Parathyroid adenoma (tissue), 2 donors: ENCODE measurements around the gene PALLD.

Experiments
- H2AFZ ChIP-seq: fragments of 300-600 bp; sonication (generic); one replicate; pipeline ENCODE4 v1.7.0; 2017; ENCODE audit warnings: antibody characterized with exemption, mild to moderate bottlenecking
- H3K27ac ChIP-seq: fragments of 300-600 bp; sonication (generic); one replicate; pipeline ENCODE4 v1.7.0; 2017
- H3K27me3 ChIP-seq: fragments of 300-600 bp; sonication (generic); one replicate; pipeline ENCODE4 v1.7.0; 2017; ENCODE audit warnings: low read length; ENCODE audit not compliant: control insufficient read depth, insufficient read depth
- H3K36me3 ChIP-seq: fragments of 300-600 bp; sonication (generic); one replicate; pipeline ENCODE4 v1.7.0; 2017; ENCODE audit warnings: low read length; ENCODE audit not compliant: control insufficient read depth, insufficient read depth
- H3K4me1 ChIP-seq: fragments of 300-600 bp; sonication (generic); one replicate; pipeline ENCODE4 v1.7.0; 2017; ENCODE audit warnings: control low read depth
- H3K4me2 ChIP-seq: fragments of 300-600 bp; sonication (generic); one replicate; pipeline ENCODE4 v1.7.0; 2017; ENCODE audit warnings: low read length
- H3K4me3 ChIP-seq: fragments of 300-600 bp; sonication (generic); one replicate; pipeline ENCODE4 v1.7.0; 2017; ENCODE audit warnings: low read depth, low read length
- H3K79me2 ChIP-seq: fragments of 300-600 bp; sonication (generic); one replicate; pipeline ENCODE4 v1.7.0; 2017; ENCODE audit warnings: control low read depth
- H3K9ac ChIP-seq: fragments of 300-600 bp; sonication (generic); one replicate; pipeline ENCODE4 v1.7.0; 2017; ENCODE audit warnings: mild to moderate bottlenecking
- H3K9me3 ChIP-seq: fragments of 300-600 bp; sonication (generic); one replicate; pipeline ENCODE4 v1.7.0; 2017; ENCODE audit warnings: low read length; ENCODE audit not compliant: control insufficient read depth
- CTCF ChIP-seq: fragments of 300-600 bp; sonication (generic); IDR thresholded peaks from one replicate; pipeline ENCODE4 v1.7.0; 2017; ENCODE audit warnings: antibody characterized with exemption, mild to moderate bottlenecking
- donor health status: primary hyperparathyroidism.

The PALLD gene

GRCh38 chr4:168655182-168655581, 158.3 kb downstream of the PALLD start:
- Histone ChIP-seq H3K27ac (peak overlapping the region; percentile 73), H3K9me3 (no peaks in the 10 kb centered on the region), H3K4me1 (peaks cover 25% of the 10 kb centered on the region), H3K79me2 (peaks cover 31% of the 10 kb centered on the region), H3K36me3 (no peaks in the 10 kb centered on the region), H3K4me3 (no peak overlapping the region), H3K4me2 (no peak overlapping the region), H3K27me3 (no peaks in the 10 kb centered on the region), H3K9ac (no peak overlapping the region), H2AFZ (peak overlapping the region; percentile 14)
- TF ChIP-seq CTCF = no peak

- no peak for TF ChIP-seq CTCF
- Histone ChIP-seq H3K4me2 (no peak overlapping the region), H3K9ac (no peak overlapping the region), H3K36me3 (no peaks in the 10 kb centered on the region), H3K9me3 (no peaks in the 10 kb centered on the region), H3K27ac (peak overlapping the region; percentile 73), H2AFZ (no peak overlapping the region), H3K79me2 (peaks cover 38% of the 10 kb centered on the region), H3K27me3 (no peaks in the 10 kb centered on the region), H3K4me3 (no peak overlapping the region), H3K4me1 (peaks cover 27% of the 10 kb centered on the region)
Observed at GRCh38 chr4:168656055-168656660, 159.3 kb downstream of the PALLD start.

- Histone ChIP-seq H3K4me3 (no peak overlapping the region), H3K79me2 (peaks cover 42% of the 10 kb centered on the region), H3K9me3 (no peaks in the 10 kb centered on the region), H3K4me1 (peaks cover 27% of the 10 kb centered on the region), H3K9ac (no peak overlapping the region), H3K36me3 (no peaks in the 10 kb centered on the region), H3K27ac (peak overlapping the region; percentile 73), H3K4me2 (no peak overlapping the region), H2AFZ (no peak overlapping the region), H3K27me3 (no peaks in the 10 kb centered on the region)
- TF ChIP-seq CTCF = no peak
Observed at GRCh38 chr4:168656946-168657473, 160.2 kb downstream of the PALLD start.

- H3K4me3 ChIP-seq = no peak overlapping the region
- H3K9me3 ChIP-seq = no peaks in the 10 kb centered on the region
- no peak overlapping the region for H2AFZ ChIP-seq
- H3K36me3 ChIP-seq = no peaks in the 10 kb centered on the region
- H3K4me1 ChIP-seq = peaks cover 35% of the 10 kb centered on the region
- H3K4me2 ChIP-seq = no peak overlapping the region
- H3K79me2 ChIP-seq = peaks cover 52% of the 10 kb centered on the region
- no peak overlapping the region for H3K9ac ChIP-seq
- peak overlapping the region; percentile 73 for H3K27ac ChIP-seq
- no peaks in the 10 kb centered on the region for H3K27me3 ChIP-seq
- TF ChIP-seq CTCF = no peak
Observed at GRCh38 chr4:168658751-168659150, 161.9 kb downstream of the PALLD start.
